ENCODE results near the gene KHDC4. TPM values are rescaled to one million over a fixed set of nuclear protein-coding genes. Genes with fewer than 3 reads are reported as not detected.

KHDC4 gene
- total RNA-seq, 1 donor from 2014 or later = 51.8 TPM

- DNase-seq = no peak
- no peak within 1 kb of the TSS for H3K4me3 Mint-ChIP-seq (ENCODE audit: unreplicated experiment)
- H3K36me3 Mint-ChIP-seq (ENCODE audit: unreplicated experiment) = no peaks in the 10 kb centered on the region
- H3K27ac Mint-ChIP-seq (ENCODE audit: unreplicated experiment) = no peak within 1 kb of the TSS
- peaks cover 4% of the 10 kb centered on the region for H3K27me3 Mint-ChIP-seq (ENCODE audit: unreplicated experiment)
- H3K9me3 Mint-ChIP-seq (ENCODE audit: unreplicated experiment) = peaks cover 2% of the 10 kb centered on the region
- TF ChIP-seq CTCF (IDR thresholded peaks at IDR 0.05; ENCODE audit: partially characterized antibody, unreplicated experiment) = no peak
- peaks cover 1% of the 10 kb centered on the region for H3K4me1 Mint-ChIP-seq (ENCODE audit: low read depth, unreplicated experiment)
Observed at GRCh38 chr1:155940993-155941844, 7.0 kb upstream of the KHDC4 start, which contains the start of gene RXFP4. TSS of gene RXFP4 (plus strand) at chr1:155941638. CDS start at chr1:155941710, 72 bp downstream.

GRCh38 chr1:155940482-155940992 lies 6.3 kb upstream of the KHDC4 start:
- no peak for DNase-seq
- no peak overlapping the region for H3K4me3 Mint-ChIP-seq (ENCODE audit: unreplicated experiment)
- no peaks in the 10 kb centered on the region for H3K36me3 Mint-ChIP-seq (ENCODE audit: unreplicated experiment)
- H3K27ac Mint-ChIP-seq (ENCODE audit: unreplicated experiment) = no peak overlapping the region
- peaks cover 2% of the 10 kb centered on the region for H3K9me3 Mint-ChIP-seq (ENCODE audit: unreplicated experiment)
- peaks cover 1% of the 10 kb centered on the region for H3K4me1 Mint-ChIP-seq (ENCODE audit: low read depth, unreplicated experiment)
- H3K27me3 Mint-ChIP-seq (ENCODE audit: unreplicated experiment) = peaks cover 4% of the 10 kb centered on the region
- TF ChIP-seq CTCF (IDR thresholded peaks at IDR 0.05; ENCODE audit: partially characterized antibody, unreplicated experiment) = no peak

- H3K27me3 Mint-ChIP-seq (ENCODE audit: unreplicated experiment) = peaks cover 4% of the 10 kb centered on the region
- H3K9me3 Mint-ChIP-seq (ENCODE audit: unreplicated experiment) = no peaks in the 10 kb centered on the region
- TF ChIP-seq CTCF (IDR thresholded peaks at IDR 0.05; ENCODE audit: partially characterized antibody, unreplicated experiment) = no peak
- H3K27ac Mint-ChIP-seq (ENCODE audit: unreplicated experiment) = no peak overlapping the region
- peak overlapping the region; percentile 18 for H3K4me3 Mint-ChIP-seq (ENCODE audit: unreplicated experiment)
- H3K36me3 Mint-ChIP-seq (ENCODE audit: unreplicated experiment) = no peaks in the 10 kb centered on the region
- no peak for DNase-seq
- peaks cover 1% of the 10 kb centered on the region for H3K4me1 Mint-ChIP-seq (ENCODE audit: low read depth, unreplicated experiment)
Observed at GRCh38 chr1:155938220-155938627, 4.0 kb upstream of the KHDC4 start.

GRCh38 chr1:155934936-155935590 lies 850 bp upstream of the KHDC4 start:
- H3K27me3 Mint-ChIP-seq (ENCODE audit: unreplicated experiment) = no peaks in the 10 kb centered on the region
- H3K9me3 Mint-ChIP-seq (ENCODE audit: unreplicated experiment) = peaks cover 1% of the 10 kb centered on the region
- H3K4me1 Mint-ChIP-seq (ENCODE audit: low read depth, unreplicated experiment) = no peaks in the 10 kb centered on the region
- H3K36me3 Mint-ChIP-seq (ENCODE audit: unreplicated experiment) = no peaks in the 10 kb centered on the region
- TF ChIP-seq CTCF (IDR thresholded peaks at IDR 0.05; ENCODE audit: partially characterized antibody, unreplicated experiment) = no peak
- peak overlapping the region; percentile 80 for H3K4me3 Mint-ChIP-seq (ENCODE audit: unreplicated experiment)
- no peak for DNase-seq
- no peak overlapping the region for H3K27ac Mint-ChIP-seq (ENCODE audit: unreplicated experiment)
